ENCODE measurements around the gene MARCHF2. TPM values are rescaled to one million over a fixed set of nuclear protein-coding genes. Genes with fewer than 3 reads are reported as not detected.

Gene MARCHF2
- total and polyA plus RNA-seq, 2 donors (not counting 3 experiments of a cell fraction or from before 2014, with no cell fraction given), result 43.5 to 91.9 TPM

GRCh38 chr19:8397746-8398310, 15.3 kb upstream of the MARCHF2 start:
- Histone ChIP-seq H3K27me3 (ENCODE audit: control insufficient read depth in 2 of 2, insufficient read depth in 2 of 2, low read length in 2 of 2) (no peaks in the 10 kb centered on the region), H3K4me2 (ENCODE audit: insufficient read depth, low read length) (no peak overlapping the region), H3K79me2 (ENCODE audit: control insufficient read depth, insufficient read depth, low read length) (peaks cover 44% of the 10 kb centered on the region), H4K20me1 (replicated peaks; ENCODE audit: control insufficient read depth, extremely low read depth, insufficient read depth, low read length) (no peaks in the 10 kb centered on the region), H3K4me3 (replicated peaks in 1 of 3; ENCODE audit: insufficient read depth in 1 of 3, low read depth in 1 of 3, low read length in 3 of 3) (no peak overlapping the region), H3K9ac (replicated peaks; ENCODE audit: extremely low read depth, insufficient read depth, low read length) (no peak overlapping the region), H3K9me1 (replicated peaks; ENCODE audit: control insufficient read depth, extremely low read depth, insufficient read depth, low read length) (no peaks in the 10 kb centered on the region), H3K36me3 (ENCODE audit: control insufficient read depth in 2 of 2, extremely low read depth in 1 of 2, insufficient read depth in 2 of 2, low read length in 2 of 2) (peaks cover 0 to 15% of the 10 kb centered on the region in 2 experiments), H3K4me1 (ENCODE audit: control insufficient read depth, extremely low read depth, insufficient read depth, low read length) (peaks cover 20% of the 10 kb centered on the region), H3K27ac (ENCODE audit: insufficient read depth, low read depth, low read length) (no peak overlapping the region), H2AFZ (ENCODE audit: low read depth, low read length) (no peak overlapping the region), H3K9me3 (replicated peaks; ENCODE audit: control insufficient read depth, insufficient read depth, low read length) (no peaks in the 10 kb centered on the region)
- dilution Hi-C loops (cut with MboI; ENCODE audit: extremely low pct_ligation_motif_present, low sequenced_read_pairs), result no loop called here
- FAIRE-seq (no peak), DNase-seq (ENCODE audit: low read depth, low spot score) (no peak)
- POLR2A ChIA-PET, result interaction anchor here (1.2 kb wide), 1 partner anchor 43 kb away, joined by 3 read pairs; no protein-coding TSS in a partner anchor
- CTCF ChIA-PET, result interaction anchor here (0.9 to 4.0 kb wide), 7 partner anchors 15 to 50 kb away, joined by 3 to 79 read pairs (median 5); partner anchors contain the start of genes ANGPTL4 and MARCHF2
- TF ChIP-seq POLR2A (IDR thresholded peaks at IDR 0.05; ENCODE audit: low read depth, low read length) (no peak), MAX (IDR thresholded peaks at IDR 0.05; ENCODE audit: insufficient read depth, insufficient read length) (no peak), CTCF (IDR thresholded peaks at IDR 0.05; ENCODE audit: extremely low read depth in 1 of 2, insufficient read depth in 1 of 2, low read depth in 1 of 2, low read length in 2 of 2) (no peak), EZH2 (IDR thresholded peaks at IDR 0.05; ENCODE audit: borderline replicate concordance, low read depth, low read length, severe bottlenecking) (no peak), POLR2AphosphoS5 (IDR thresholded peaks at IDR 0.05; ENCODE audit: insufficient read depth, low read depth, low read length) (no peak), FOS (IDR thresholded peaks at IDR 0.05; ENCODE audit: borderline replicate concordance, insufficient read depth, low read length) (no peak)
- intact Hi-C loops (cut with micrococcal nuclease), result loop anchor here (2.0 kb wide), 1 partner anchor 69 kb away; no protein-coding TSS in a partner anchor
- no TSS peak for BruUV-seq (replicated peaks)
